ENCODE measurements around the gene LRRFIP2. TPM values are rescaled to one million over a fixed set of nuclear protein-coding genes. Genes with fewer than 3 reads are reported as not detected.

Gene LRRFIP2
- total and polyA plus RNA-seq, 2 donors (not counting 1 experiment from before 2014, with no cell fraction given): 8.6 to 49.2 TPM

DNA sequence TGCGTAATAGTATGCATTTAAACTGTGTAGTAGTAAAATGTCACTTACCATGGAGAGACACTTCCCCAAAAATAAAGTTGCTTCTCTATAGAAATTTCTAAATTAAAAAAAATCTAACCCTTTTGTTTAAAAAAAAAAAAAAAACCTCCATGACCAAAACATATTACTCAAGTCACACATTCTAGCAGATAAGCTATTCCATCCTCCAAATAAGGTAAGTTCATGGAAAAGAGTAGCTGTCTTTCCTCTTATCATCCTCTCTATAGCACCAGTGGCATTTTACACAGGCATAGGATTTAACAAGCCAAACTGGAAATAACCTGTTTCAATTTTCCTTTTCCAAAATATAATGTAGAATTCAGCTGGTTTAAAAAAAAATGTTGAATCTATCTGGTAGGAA is 57.4 kb downstream of the LRRFIP2 start:
- WGBS (ENCODE audit: insufficient coverage): no CpG with 5 or more reads among the region's 1 CpG
- Histone ChIP-seq H2AFZ (ENCODE audit: insufficient read depth, low read depth, low read length, poor library complexity, severe bottlenecking) (no peak overlapping the region), H4K20me1 (ENCODE audit: control insufficient read depth, insufficient read depth, low read length, poor library complexity, severe bottlenecking) (no peaks in the 10 kb centered on the region), H3K4me2 (replicated peaks; ENCODE audit: low read depth, low read length, poor library complexity, severe bottlenecking) (no peak overlapping the region), H3K36me3 (replicated peaks in 1 of 2; ENCODE audit: control extremely low read depth in 1 of 2, control insufficient read depth in 1 of 2, extremely low read depth in 1 of 2, insufficient read depth in 2 of 2, low read length in 1 of 2) (peaks cover 0 to 1% of the 10 kb centered on the region in 2 experiments), H3K9ac (ENCODE audit: low read length) (no peak overlapping the region), H3K9me3 (ENCODE audit: control extremely low read depth in 1 of 3, control insufficient read depth in 2 of 3, insufficient read depth in 1 of 3, low read length in 2 of 3) (no peaks in the 10 kb centered on the region), H3K4me3 (ENCODE audit: control extremely low read depth in 1 of 5, extremely low read depth in 1 of 5, insufficient read depth in 1 of 5, low read depth in 2 of 5, low read length in 4 of 5) (no peak overlapping the region), H3K27ac (ENCODE audit: low read length in 2 of 2) (no peak overlapping the region), H3K79me2 (ENCODE audit: control insufficient read depth, insufficient read depth, low read length) (no peaks in the 10 kb centered on the region), H3K27me3 (replicated peaks in 1 of 4; ENCODE audit: control extremely low read depth in 1 of 4, control insufficient read depth in 3 of 4, insufficient read depth in 4 of 4, low read length in 3 of 4) (no peaks in the 10 kb centered on the region), H3K4me1 (ENCODE audit: control insufficient read depth in 2 of 2, insufficient read depth in 2 of 2, low read length in 2 of 2) (no peaks in the 10 kb centered on the region)
- H3K4me1 Mint-ChIP-seq: no peaks in the 10 kb centered on the region
- intact Hi-C loops (cut with micrococcal nuclease): no loop called here
- ChIA-PET CTCF (no interaction called here), POLR2A (no interaction called here)
- H3K4me3 Mint-ChIP-seq: no peak overlapping the region
- no peak overlapping the region for H3K27ac Mint-ChIP-seq
- ATAC-seq (ENCODE audit: low read depth) (no peak), DNase-seq (no peak)
- H3K27me3 Mint-ChIP-seq: no peaks in the 10 kb centered on the region
- no peaks in the 10 kb centered on the region for H3K9me3 Mint-ChIP-seq (ENCODE audit: insufficient read depth)
- no peak for TF ChIP-seq EZH2 (IDR thresholded peaks at IDR 0.05; ENCODE audit: borderline replicate concordance, insufficient read depth, low read depth, low read length, poor library complexity, severe bottlenecking)
- TF ChIP-seq, protein P1, sequence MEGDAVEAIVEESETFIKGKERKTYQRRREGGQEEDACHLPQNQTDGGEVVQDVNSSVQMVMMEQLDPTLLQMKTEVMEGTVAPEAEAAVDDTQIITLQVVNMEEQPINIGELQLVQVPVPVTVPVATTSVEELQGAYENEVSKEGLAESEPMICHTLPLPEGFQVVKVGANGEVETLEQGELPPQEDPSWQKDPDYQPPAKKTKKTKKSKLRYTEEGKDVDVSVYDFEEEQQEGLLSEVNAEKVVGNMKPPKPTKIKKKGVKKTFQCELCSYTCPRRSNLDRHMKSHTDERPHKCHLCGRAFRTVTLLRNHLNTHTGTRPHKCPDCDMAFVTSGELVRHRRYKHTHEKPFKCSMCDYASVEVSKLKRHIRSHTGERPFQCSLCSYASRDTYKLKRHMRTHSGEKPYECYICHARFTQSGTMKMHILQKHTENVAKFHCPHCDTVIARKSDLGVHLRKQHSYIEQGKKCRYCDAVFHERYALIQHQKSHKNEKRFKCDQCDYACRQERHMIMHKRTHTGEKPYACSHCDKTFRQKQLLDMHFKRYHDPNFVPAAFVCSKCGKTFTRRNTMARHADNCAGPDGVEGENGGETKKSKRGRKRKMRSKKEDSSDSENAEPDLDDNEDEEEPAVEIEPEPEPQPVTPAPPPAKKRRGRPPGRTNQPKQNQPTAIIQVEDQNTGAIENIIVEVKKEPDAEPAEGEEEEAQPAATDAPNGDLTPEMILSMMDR (IDR thresholded peaks at IDR 0.05): no peak

DNA sequence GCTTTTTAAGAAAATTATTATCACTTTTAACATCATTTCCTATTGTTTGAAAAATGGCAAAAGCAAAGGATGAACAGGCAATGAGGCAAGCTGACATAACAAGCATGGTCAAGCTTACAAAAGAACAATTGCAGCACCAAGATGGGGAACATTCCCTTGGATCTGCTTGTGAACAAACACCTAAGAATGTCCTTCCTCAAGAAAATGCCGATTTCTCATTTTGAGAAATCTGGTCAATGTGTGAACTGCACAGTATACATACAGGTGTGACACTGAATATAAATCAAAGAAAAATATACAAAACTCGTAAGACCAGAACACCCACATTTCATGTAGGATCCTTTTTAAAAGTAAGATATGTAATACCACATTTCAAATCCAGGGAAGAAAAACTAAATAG is 58.9 kb downstream of the LRRFIP2 start:
- intact Hi-C loops (cut with micrococcal nuclease): no loop called here
- Histone ChIP-seq H3K4me2 (replicated peaks; ENCODE audit: low read depth, low read length, poor library complexity, severe bottlenecking) (no peak overlapping the region), H3K4me3 (ENCODE audit: control extremely low read depth in 1 of 5, extremely low read depth in 1 of 5, insufficient read depth in 1 of 5, low read depth in 2 of 5, low read length in 4 of 5) (no peak overlapping the region), H3K4me1 (ENCODE audit: control insufficient read depth in 2 of 2, insufficient read depth in 2 of 2, low read length in 2 of 2) (no peaks in the 10 kb centered on the region), H4K20me1 (ENCODE audit: control insufficient read depth, insufficient read depth, low read length, poor library complexity, severe bottlenecking) (no peaks in the 10 kb centered on the region), H3K9me3 (ENCODE audit: control extremely low read depth in 1 of 3, control insufficient read depth in 2 of 3, insufficient read depth in 1 of 3, low read length in 2 of 3) (no peaks in the 10 kb centered on the region), H3K36me3 (replicated peaks in 1 of 2; ENCODE audit: control extremely low read depth in 1 of 2, control insufficient read depth in 1 of 2, extremely low read depth in 1 of 2, insufficient read depth in 2 of 2, low read length in 1 of 2) (peaks cover 0 to 3% of the 10 kb centered on the region in 2 experiments), H3K27me3 (replicated peaks in 1 of 4; ENCODE audit: control extremely low read depth in 1 of 4, control insufficient read depth in 3 of 4, insufficient read depth in 4 of 4, low read length in 3 of 4) (no peaks in the 10 kb centered on the region), H2AFZ (ENCODE audit: insufficient read depth, low read depth, low read length, poor library complexity, severe bottlenecking) (no peak overlapping the region), H3K9ac (ENCODE audit: low read length) (no peak overlapping the region), H3K27ac (ENCODE audit: low read length in 2 of 2) (no peak overlapping the region), H3K79me2 (ENCODE audit: control insufficient read depth, insufficient read depth, low read length) (no peaks in the 10 kb centered on the region)
- H3K27ac Mint-ChIP-seq: no peak overlapping the region
- TF ChIP-seq, protein P1 (IDR thresholded peaks at IDR 0.05): no peak
- no peak for TF ChIP-seq EZH2 (IDR thresholded peaks at IDR 0.05; ENCODE audit: borderline replicate concordance, insufficient read depth, low read depth, low read length, poor library complexity, severe bottlenecking)
- ATAC-seq (ENCODE audit: low read depth): no peak
- ChIA-PET POLR2A (no interaction called here), CTCF (no interaction called here)
- H3K4me1 Mint-ChIP-seq: no peaks in the 10 kb centered on the region
- no peaks in the 10 kb centered on the region for H3K9me3 Mint-ChIP-seq (ENCODE audit: insufficient read depth)
- H3K4me3 Mint-ChIP-seq: no peak overlapping the region
- no peak for DNase-seq
- no peaks in the 10 kb centered on the region for H3K27me3 Mint-ChIP-seq
- no CpG with 5 or more reads among the region's 2 CpGs for WGBS (ENCODE audit: insufficient coverage)

All from B cell (primary cell).